SK-N-SH (cell line): ENCODE data around the gene ATP13A3. TPM values are rescaled to one million over a fixed set of nuclear protein-coding genes. Genes with fewer than 3 reads are reported as not detected.

Source experiments
- CTCF ChIA-PET: fragments of 300-600, 350-600 bp; formaldehyde crosslinking; extraction: SDS; loops from one replicate; lab custom pipeline; 2021; lab: Yijun Ruan, JAX
- POLR2A ChIA-PET: fragments of 350-600 bp; sonication (Branson Sonifier 250); formaldehyde crosslinking; extraction: SDS; loops from one replicate; lab custom pipeline; 2020; ENCODE audit warnings: antibody characterized with exemption, inconsistent platforms; lab: Yijun Ruan, JAX
- DNase-seq: peaks from one replicate; pipeline ENCODE4 v3.0.0; 2012
- H2AFZ ChIP-seq: fragments of 200-600 bp; sonication (generic); 2 replicates; pipeline ENCODE4 v1.8.1; 2016; ENCODE audit warnings: antibody characterized with exemption, mild to moderate bottlenecking, low read depth
- H3F3A ChIP-seq: fragments of 200-600 bp; sonication (generic); replicated peaks from 2 replicates; pipeline ENCODE3; 2016; ENCODE audit warnings: antibody characterized with exemption, mild to moderate bottlenecking; ENCODE audit not compliant: insufficient read depth
- H3K27ac ChIP-seq, 2 experiments: fragments of 200-500 bp in 1 of 2; fragments of 200-600 bp in 1 of 2; sonication (Bioruptor generic) in 1 of 2; sonication (generic), shearing (Covaris generic) in 1 of 2; 2 replicates each; pipeline versions ENCODE4 v1.5.1 to v1.6.1; 2014 to 2016; ENCODE audit warnings: low read depth in 2 of 2, inconsistent platforms in 1 of 2, low read length in 1 of 2, mild to moderate bottlenecking in 1 of 2, mixed read lengths in 1 of 2
- H3K27me3 ChIP-seq: fragments of 200-600 bp; sonication (generic), shearing (Covaris generic); 2 replicates; pipeline ENCODE4 v1.6.1; 2016; ENCODE audit warnings: mixed run types; ENCODE audit not compliant: insufficient read depth
- H3K36me3 ChIP-seq, 2 experiments: fragments of 200-500 bp in 1 of 2; fragments of 200-600 bp in 1 of 2; sonication (Bioruptor generic) in 1 of 2; sonication (generic) in 1 of 2; replicated peaks in 1 of 2; 2 replicates each; pipeline versions ENCODE3 to v1.5.1; 2014 to 2016; ENCODE audit warnings: low read length in 1 of 2, mild to moderate bottlenecking in 1 of 2; ENCODE audit not compliant: insufficient read depth in 2 of 2, control insufficient read depth in 1 of 2
- H3K4me1 ChIP-seq, 2 experiments: fragments of 200-500 bp in 1 of 2; fragments of 200-600 bp in 1 of 2; sonication (Bioruptor generic) in 1 of 2; sonication (generic), shearing (Covaris generic) in 1 of 2; 2 replicates each; pipeline versions ENCODE4 v1.5.1 to v1.6.1; 2014 to 2016; ENCODE audit warnings: low read depth in 1 of 2, low read length in 1 of 2, mixed run types in 1 of 2; ENCODE audit not compliant: insufficient read depth in 2 of 2, control insufficient read depth in 1 of 2
- H3K4me2 ChIP-seq: fragments of 200-600 bp; sonication (generic), shearing (Covaris generic); 2 replicates; pipeline ENCODE4 v1.6.1; 2017; ENCODE audit warnings: mixed run types
- H3K4me3 ChIP-seq, 2 experiments: fragments of 200-500 bp in 1 of 2; fragments of 200-600 bp in 1 of 2; sonication (Bioruptor generic) in 1 of 2; sonication (generic), shearing (Covaris generic) in 1 of 2; 2 replicates each; pipeline versions ENCODE4 v1.5.1 to v1.8.1; 2014 to 2016; ENCODE audit warnings: low read depth in 2 of 2, inconsistent platforms in 1 of 2, low read length in 1 of 2, mild to moderate bottlenecking in 1 of 2, mixed read lengths in 1 of 2, moderate library complexity in 1 of 2
- H3K79me2 ChIP-seq: fragments of 200-600 bp; sonication (generic); 2 replicates; pipeline ENCODE4 v1.8.1; 2017; ENCODE audit warnings: mild to moderate bottlenecking; ENCODE audit not compliant: insufficient read depth
- H3K9ac ChIP-seq: fragments of 200-600 bp; sonication (generic); 2 replicates; pipeline ENCODE4 v1.6.1; 2017; ENCODE audit warnings: mixed run types
- H3K9me2 ChIP-seq: fragments of 200-600 bp; sonication (generic); 2 replicates; pipeline ENCODE4 v1.6.1; 2017; ENCODE audit warnings: mixed run types
- H3K9me3 ChIP-seq: fragments of 200-600 bp; sonication (generic); 2 replicates; pipeline ENCODE4 v1.6.1; 2017; ENCODE audit warnings: mixed run types, mild to moderate bottlenecking, moderate library complexity
- H4K20me1 ChIP-seq: fragments of 200-600 bp; sonication (generic); 2 replicates; pipeline ENCODE4 v1.6.1; 2017; ENCODE audit warnings: mild to moderate bottlenecking, mixed run types; ENCODE audit not compliant: insufficient read depth
- EZH2phosphoT487 ChIP-seq: fragments of 200-600 bp; sonication (generic); IDR thresholded peaks from 2 replicates; pipeline ENCODE4 v1.6.1; 2017; ENCODE audit warnings: low read depth, mixed run types, mild to moderate bottlenecking, antibody characterized with exemption, moderate library complexity, borderline replicate concordance
- FOXM1 ChIP-seq: IDR thresholded peaks from 2 replicates; pipeline ENCODE4 v1.4.0; 2012; ENCODE audit warnings: low read depth, mild to moderate bottlenecking
- GABPA ChIP-seq: IDR thresholded peaks from 2 replicates; pipeline ENCODE4 v1.4.0; 2012; ENCODE audit warnings: low read depth, mild to moderate bottlenecking
- GATA2 ChIP-seq: sonication (generic); formaldehyde crosslinking; IDR thresholded peaks from 2 replicates; pipeline ENCODE4 v1.5.0; 2020; ENCODE audit warnings: mild to moderate bottlenecking, missing genetic modification reagents
- MXI1 ChIP-seq: IDR thresholded peaks from 2 replicates; pipeline ENCODE4 v1.6.1; 2012; ENCODE audit warnings: mild to moderate bottlenecking, low read depth, low read length, improper control_type of control experiment
- NFIC ChIP-seq: IDR thresholded peaks from 2 replicates; pipeline ENCODE4 v1.4.0; 2012; ENCODE audit warnings: borderline replicate concordance
- NRF1 ChIP-seq: IDR thresholded peaks from 2 replicates; pipeline ENCODE4 v1.6.1; 2012; ENCODE audit warnings: low read depth, mild to moderate bottlenecking, low read length
- POLR2AphosphoS5 ChIP-seq: IDR thresholded peaks from 2 replicates; pipeline ENCODE4 v1.6.1; 2012; ENCODE audit warnings: low read depth, low read length
- RAD21 ChIP-seq: IDR thresholded peaks from 2 replicates; pipeline ENCODE4 v1.6.1; 2012; ENCODE audit warnings: mild to moderate bottlenecking, low read length
- RCOR1 ChIP-seq: fragments of 150-350 bp; IDR thresholded peaks from 2 replicates; pipeline ENCODE4 v1.6.1; 2017; ENCODE audit warnings: antibody characterized with exemption, low read length
- SIN3A ChIP-seq: IDR thresholded peaks from 2 replicates; pipeline ENCODE4 v1.6.1; 2012; ENCODE audit warnings: low read depth, mild to moderate bottlenecking, low read length, moderate library complexity, borderline replicate concordance
- SMC3 ChIP-seq: IDR thresholded peaks from 2 replicates; pipeline ENCODE4 v1.6.1; 2012; ENCODE audit warnings: low read depth, low read length, improper control_type of control experiment
- TEAD4 ChIP-seq: IDR thresholded peaks from 2 replicates; pipeline ENCODE4 v1.4.0; 2012; ENCODE audit warnings: mild to moderate bottlenecking, borderline replicate concordance; ENCODE audit not compliant: insufficient read depth
- WGBS: methylation state at CpG from one replicate; pipeline ENCODE4 v1.1.6; 2017; ENCODE audit warnings: low lambda C conversion rate; 5-methylcytosine and 5-hydroxymethylcytosine counted together
- polyA plus RNA-seq, 3 experiments: library from polyadenylated mRNA; depleted of rRNA; stranded (reverse); fragments of >200 nt; gene quantifications; 2 replicates each; pipeline ENCODE4 v1.2.3, GENCODE V29; 2012
- TF ChIP-seq, protein P1 (sequence below): fragments of 150-350 bp; IDR thresholded peaks from 2 replicates; pipeline ENCODE4 v1.6.1; 2016; ENCODE audit warnings: mild to moderate bottlenecking, low read depth, low read length
- TF ChIP-seq, protein P2 (sequence below): fragments of 200-600 bp; sonication (generic); IDR thresholded peaks from 2 replicates; pipeline ENCODE4 v1.6.1; 2017; ENCODE audit warnings: antibody characterized with exemption, mild to moderate bottlenecking, moderate library complexity
- TF ChIP-seq, protein P3 (sequence below): IDR thresholded peaks from 2 replicates; pipeline ENCODE4 v1.6.1; 2012; ENCODE audit warnings: mild to moderate bottlenecking, low read depth, low read length, moderate library complexity
- TF ChIP-seq, protein P4 (sequence below): IDR thresholded peaks from 2 replicates; pipeline ENCODE4 v1.4.0; 2012; ENCODE audit warnings: low read depth, borderline replicate concordance

ATP13A3 gene
- polyA plus RNA-seq, 1 of the 3 experiments (the other 2 are of a cell fraction) = 48.2 TPM

DNA sequence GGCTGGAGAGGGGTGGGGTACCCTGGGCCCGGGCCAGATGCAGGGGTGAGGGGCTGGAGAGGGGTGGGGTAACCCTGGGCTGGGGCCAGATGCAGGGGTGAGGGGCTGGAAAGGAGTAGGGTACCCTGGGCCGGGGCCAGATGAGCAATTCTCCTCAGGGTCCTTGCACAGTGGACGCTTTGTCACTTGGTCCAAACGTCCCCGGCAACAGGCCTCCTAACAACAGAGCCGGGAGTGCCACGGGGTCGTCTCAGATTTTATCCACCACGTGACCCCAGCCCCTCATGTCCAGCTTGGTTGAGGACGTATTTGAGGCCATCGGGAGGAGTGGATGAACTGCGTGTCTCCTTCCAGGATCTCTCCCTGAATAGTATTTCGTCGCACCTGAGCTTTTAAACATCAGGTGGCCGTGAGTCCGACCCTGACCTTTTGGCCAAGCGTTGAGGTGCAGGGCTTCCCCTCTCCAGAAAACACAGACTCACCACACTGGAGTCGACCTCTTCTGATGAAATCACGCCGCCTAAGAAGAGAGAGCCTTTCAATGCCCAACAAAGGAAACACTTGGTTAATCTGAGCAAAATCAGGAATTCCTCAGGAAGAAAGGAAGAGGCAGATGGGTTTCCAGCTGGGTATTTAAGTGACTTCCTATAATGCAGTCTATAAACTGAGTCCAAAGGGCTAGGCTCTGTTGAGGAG, 104.5 kb downstream of the ATP13A3 start:
- TF ChIP-seq RCOR1 = no peak
- TF ChIP-seq EZH2phosphoT487 = no peak
- TF ChIP-seq GABPA = no peak
- no peak for TF ChIP-seq NFIC
- no peak for TF ChIP-seq TEAD4
- TF ChIP-seq, protein P1, sequence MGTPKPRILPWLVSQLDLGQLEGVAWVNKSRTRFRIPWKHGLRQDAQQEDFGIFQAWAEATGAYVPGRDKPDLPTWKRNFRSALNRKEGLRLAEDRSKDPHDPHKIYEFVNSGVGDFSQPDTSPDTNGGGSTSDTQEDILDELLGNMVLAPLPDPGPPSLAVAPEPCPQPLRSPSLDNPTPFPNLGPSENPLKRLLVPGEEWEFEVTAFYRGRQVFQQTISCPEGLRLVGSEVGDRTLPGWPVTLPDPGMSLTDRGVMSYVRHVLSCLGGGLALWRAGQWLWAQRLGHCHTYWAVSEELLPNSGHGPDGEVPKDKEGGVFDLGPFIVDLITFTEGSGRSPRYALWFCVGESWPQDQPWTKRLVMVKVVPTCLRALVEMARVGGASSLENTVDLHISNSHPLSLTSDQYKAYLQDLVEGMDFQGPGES = no peak
- TF ChIP-seq, protein P2, sequence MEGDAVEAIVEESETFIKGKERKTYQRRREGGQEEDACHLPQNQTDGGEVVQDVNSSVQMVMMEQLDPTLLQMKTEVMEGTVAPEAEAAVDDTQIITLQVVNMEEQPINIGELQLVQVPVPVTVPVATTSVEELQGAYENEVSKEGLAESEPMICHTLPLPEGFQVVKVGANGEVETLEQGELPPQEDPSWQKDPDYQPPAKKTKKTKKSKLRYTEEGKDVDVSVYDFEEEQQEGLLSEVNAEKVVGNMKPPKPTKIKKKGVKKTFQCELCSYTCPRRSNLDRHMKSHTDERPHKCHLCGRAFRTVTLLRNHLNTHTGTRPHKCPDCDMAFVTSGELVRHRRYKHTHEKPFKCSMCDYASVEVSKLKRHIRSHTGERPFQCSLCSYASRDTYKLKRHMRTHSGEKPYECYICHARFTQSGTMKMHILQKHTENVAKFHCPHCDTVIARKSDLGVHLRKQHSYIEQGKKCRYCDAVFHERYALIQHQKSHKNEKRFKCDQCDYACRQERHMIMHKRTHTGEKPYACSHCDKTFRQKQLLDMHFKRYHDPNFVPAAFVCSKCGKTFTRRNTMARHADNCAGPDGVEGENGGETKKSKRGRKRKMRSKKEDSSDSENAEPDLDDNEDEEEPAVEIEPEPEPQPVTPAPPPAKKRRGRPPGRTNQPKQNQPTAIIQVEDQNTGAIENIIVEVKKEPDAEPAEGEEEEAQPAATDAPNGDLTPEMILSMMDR = no peak
- TF ChIP-seq MXI1 = no peak
- no peak for TF ChIP-seq POLR2AphosphoS5
- TF ChIP-seq, protein P3, sequence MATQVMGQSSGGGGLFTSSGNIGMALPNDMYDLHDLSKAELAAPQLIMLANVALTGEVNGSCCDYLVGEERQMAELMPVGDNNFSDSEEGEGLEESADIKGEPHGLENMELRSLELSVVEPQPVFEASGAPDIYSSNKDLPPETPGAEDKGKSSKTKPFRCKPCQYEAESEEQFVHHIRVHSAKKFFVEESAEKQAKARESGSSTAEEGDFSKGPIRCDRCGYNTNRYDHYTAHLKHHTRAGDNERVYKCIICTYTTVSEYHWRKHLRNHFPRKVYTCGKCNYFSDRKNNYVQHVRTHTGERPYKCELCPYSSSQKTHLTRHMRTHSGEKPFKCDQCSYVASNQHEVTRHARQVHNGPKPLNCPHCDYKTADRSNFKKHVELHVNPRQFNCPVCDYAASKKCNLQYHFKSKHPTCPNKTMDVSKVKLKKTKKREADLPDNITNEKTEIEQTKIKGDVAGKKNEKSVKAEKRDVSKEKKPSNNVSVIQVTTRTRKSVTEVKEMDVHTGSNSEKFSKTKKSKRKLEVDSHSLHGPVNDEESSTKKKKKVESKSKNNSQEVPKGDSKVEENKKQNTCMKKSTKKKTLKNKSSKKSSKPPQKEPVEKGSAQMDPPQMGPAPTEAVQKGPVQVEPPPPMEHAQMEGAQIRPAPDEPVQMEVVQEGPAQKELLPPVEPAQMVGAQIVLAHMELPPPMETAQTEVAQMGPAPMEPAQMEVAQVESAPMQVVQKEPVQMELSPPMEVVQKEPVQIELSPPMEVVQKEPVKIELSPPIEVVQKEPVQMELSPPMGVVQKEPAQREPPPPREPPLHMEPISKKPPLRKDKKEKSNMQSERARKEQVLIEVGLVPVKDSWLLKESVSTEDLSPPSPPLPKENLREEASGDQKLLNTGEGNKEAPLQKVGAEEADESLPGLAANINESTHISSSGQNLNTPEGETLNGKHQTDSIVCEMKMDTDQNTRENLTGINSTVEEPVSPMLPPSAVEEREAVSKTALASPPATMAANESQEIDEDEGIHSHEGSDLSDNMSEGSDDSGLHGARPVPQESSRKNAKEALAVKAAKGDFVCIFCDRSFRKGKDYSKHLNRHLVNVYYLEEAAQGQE = no peak
- TF ChIP-seq, protein P4, sequence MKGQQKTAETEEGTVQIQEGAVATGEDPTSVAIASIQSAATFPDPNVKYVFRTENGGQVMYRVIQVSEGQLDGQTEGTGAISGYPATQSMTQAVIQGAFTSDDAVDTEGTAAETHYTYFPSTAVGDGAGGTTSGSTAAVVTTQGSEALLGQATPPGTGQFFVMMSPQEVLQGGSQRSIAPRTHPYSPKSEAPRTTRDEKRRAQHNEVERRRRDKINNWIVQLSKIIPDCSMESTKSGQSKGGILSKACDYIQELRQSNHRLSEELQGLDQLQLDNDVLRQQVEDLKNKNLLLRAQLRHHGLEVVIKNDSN = no peak
- no peak for TF ChIP-seq FOXM1
- no peak for TF ChIP-seq SMC3
- TF ChIP-seq GATA2 (CRISPR knock-in tag) = no peak
- no peak for TF ChIP-seq RAD21
- no peak for TF ChIP-seq SIN3A
- no peak for TF ChIP-seq NRF1
- TF ChIP-seq, all 33 proteins: peak for 0
- Histone ChIP-seq H3K9ac (no peak overlapping the region), H3K9me2 (no peaks in the 10 kb centered on the region), H3K4me3 (no peak overlapping the region), H4K20me1 (no peaks in the 10 kb centered on the region), H3K79me2 (no peaks in the 10 kb centered on the region), H3K9me3 (no peaks in the 10 kb centered on the region), H3K4me1 (peaks cover 0 to 4% of the 10 kb centered on the region in 2 experiments; a peak in 1 of 4 replicates), H3K27me3 (no peaks in the 10 kb centered on the region; the same call in 1 of the 2 replicates), H2AFZ (no peak overlapping the region), H3K36me3 (no peaks in the 10 kb centered on the region), H3K27ac (no peak overlapping the region), H3K4me2 (no peak overlapping the region), H3F3A (no peaks in the 10 kb centered on the region)
- DNase-seq = no peak
- WGBS = 80% methylated on average over 19 of the region's 20 CpGs
- ChIA-PET CTCF (interaction anchor here (1.0 to 1.7 kb wide), 5 partner anchors 9 to 90 kb away, joined by 3 to 8 read pairs (median 3); no protein-coding TSS in a partner anchor), POLR2A (no interaction called here)
